SKM-1 (cell line): ENCODE measurements around the gene KIF12.
"Not testable (repeated sequence)": the region's sequence is repeated elsewhere in the genome, so short reads cannot be mapped to it uniquely, and the experiment has no call there.

Source experiments
- DNase-seq: peaks from one replicate; lab custom pipeline; 2025; ENCODE audit not compliant: unreplicated experiment; lab: John Stamatoyannopoulos, UW

KIF12 gene

GRCh38 chr9:114048533-114049415 lies 50.3 kb downstream of the KIF12 start:
- no peak for DNase-seq

- DNase-seq = no peak
Observed at GRCh38 chr9:114047717-114048116, 51.4 kb downstream of the KIF12 start.

- DNase-seq = no peak
Observed at GRCh38 chr9:114046875-114047274, 52.2 kb downstream of the KIF12 start.

DNA sequence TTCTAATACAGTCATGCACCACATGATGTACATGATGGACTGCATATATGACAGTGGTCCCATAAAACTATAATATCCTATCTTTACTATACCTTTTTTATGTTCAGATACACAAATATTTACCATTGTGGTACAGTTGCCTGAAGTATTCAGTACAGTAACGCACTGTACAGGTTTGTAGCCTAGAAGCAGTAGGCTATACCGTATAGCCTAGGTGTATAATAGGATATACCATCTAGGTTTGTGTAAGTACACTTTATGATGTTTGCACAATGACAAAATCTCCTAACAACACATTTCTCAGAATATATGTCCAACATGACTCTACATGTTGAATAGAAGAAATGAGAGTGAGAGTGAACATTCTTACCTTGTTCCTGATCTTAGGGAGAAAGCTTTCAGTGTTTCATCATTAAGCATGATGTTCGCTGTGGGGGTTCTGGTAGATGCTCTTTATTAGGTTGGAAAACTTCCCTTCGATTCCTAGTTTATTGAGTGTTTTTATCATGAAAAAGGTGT lies 52.8 kb downstream of the KIF12 start:
- no peak for DNase-seq

DNA sequence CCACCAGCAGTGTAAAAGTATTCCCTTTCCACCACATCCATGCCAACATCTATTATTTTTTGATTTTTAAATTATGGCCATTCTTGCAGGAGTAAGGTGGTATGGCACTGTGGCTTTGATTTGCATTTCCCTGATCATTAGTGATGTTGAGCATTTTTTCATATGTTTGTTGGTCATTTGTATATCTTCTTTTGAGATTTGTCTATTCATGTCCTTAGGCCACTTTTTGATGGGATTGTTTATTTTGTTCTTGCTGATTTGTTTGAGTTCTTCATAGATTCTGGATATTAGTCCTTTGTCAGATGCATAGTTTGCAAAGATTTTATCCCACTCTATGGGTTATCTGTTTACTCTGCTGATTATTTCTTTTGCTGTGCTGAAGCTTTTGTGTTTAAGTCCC lies 55.4 kb downstream of the KIF12 start:
- not testable (repeated sequence) for DNase-seq
